Fibroblast of skin of left biceps (primary cell): ENCODE results near the gene PRSS53.
"Not testable (repeated sequence)": the region's sequence is repeated elsewhere in the genome, so short reads cannot be mapped to it uniquely, and the experiment has no call there.

Experiments
- DNase-seq, 2 experiments: peaks; one replicate each; pipeline ENCODE4 v3.0.0-alpha.2; 2013; ENCODE audit warnings: low read depth in 2 of 2

PRSS53 gene

GRCh38 chr16:31088459-31089183, at the start of gene PRSS53:
Gene PRSS53 (minus strand): TSS chr16:31088943. CDS start chr16:31088809, 134 bp downstream.
- DNase-seq, result no peak

GRCh38 chr16:31136822-31137499, 48.2 kb upstream of the PRSS53 start:
- not testable (repeated sequence) for DNase-seq

GRCh38 chr16:31136287-31136662, 47.5 kb upstream of the PRSS53 start:
- no peak for DNase-seq

- DNase-seq, result no peak
Measured at GRCh38 chr16:31135535-31136286, 47.0 kb upstream of the PRSS53 start, which contains the start of gene PRSS8. Gene PRSS8 (minus strand): TSS chr16:31135727. CDS start chr16:31135498, 229 bp downstream.

- no peak for DNase-seq
Measured at GRCh38 chr16:31134625-31135534, 46.1 kb upstream of the PRSS53 start.

- no peak for DNase-seq
Measured at GRCh38 chr16:31134091-31134571, 45.4 kb upstream of the PRSS53 start.

- no peak for DNase-seq
Measured at GRCh38 chr16:31133046-31133501, 44.3 kb upstream of the PRSS53 start.

GRCh38 chr16:31132303-31132979, 43.7 kb upstream of the PRSS53 start:
- no peak for DNase-seq

GRCh38 chr16:31131841-31132271, 43.1 kb upstream of the PRSS53 start:
- DNase-seq, result no peak

GRCh38 chr16:31131416-31131815, 42.7 kb upstream of the PRSS53 start:
- DNase-seq, result no peak

- DNase-seq, result no peak
Measured at GRCh38 chr16:31130899-31131298, 42.2 kb upstream of the PRSS53 start.

GRCh38 chr16:31130336-31130891, 41.7 kb upstream of the PRSS53 start:
- no peak for DNase-seq

- no peak for DNase-seq
Measured at GRCh38 chr16:31129568-31130335, 41.0 kb upstream of the PRSS53 start.

GRCh38 chr16:31128711-31129567, 40.2 kb upstream of the PRSS53 start:
- DNase-seq, result no peak

GRCh38 chr16:31127182-31127581, 38.4 kb upstream of the PRSS53 start:
- no peak for DNase-seq

- DNase-seq, result no peak
Measured at GRCh38 chr16:31125844-31126243, 37.1 kb upstream of the PRSS53 start.

GRCh38 chr16:31120129-31120528, 31.4 kb upstream of the PRSS53 start:
- DNase-seq, result no peak
